Activated T-cell treated with anti-CD3 and anti-CD28 coated beads, Interleukin-2, amount 50 U/mL, for 48 hours (primary cell): ENCODE data around the gene PAM16.

Experiments used
- DNase-seq, 2 experiments: peaks; one replicate each; pipeline ENCODE4 v3.0.0-alpha.2; 2020

The PAM16 gene

GRCh38 chr16:4332623-4333307 is 18.4 kb downstream of the PAM16 start:
- DNase-seq: no peak

GRCh38 chr16:4332083-4332482 is 19.0 kb downstream of the PAM16 start:
- DNase-seq: no peak

GRCh38 chr16:4330277-4330874 is 20.7 kb downstream of the PAM16 start:
- DNase-seq: peak; percentile 83

GRCh38 chr16:4328782-4329775 is 22.0 kb downstream of the PAM16 start:
- DNase-seq: no peak

GRCh38 chr16:4328046-4328781 is 22.9 kb downstream of the PAM16 start:
- DNase-seq: peak; percentile 67 to 73

- DNase-seq: no peak
These were observed 23.6 kb downstream of the PAM16 start for GRCh38 chr16:4327386-4328045.

GRCh38 chr16:4325253-4325758 is 25.8 kb downstream of the PAM16 start:
- DNase-seq: no peak

GRCh38 chr16:4324492-4325252 is 26.4 kb downstream of the PAM16 start:
- no peak for DNase-seq

- no peak for DNase-seq
These were observed 27.2 kb downstream of the PAM16 start for GRCh38 chr16:4323845-4324488.

GRCh38 chr16:4323071-4323844 is 27.9 kb downstream of the PAM16 start:
- no peak for DNase-seq

- DNase-seq: no peak
These were observed 28.7 kb downstream of the PAM16 start for GRCh38 chr16:4322121-4323052.

GRCh38 chr16:4321286-4322120 is 29.6 kb downstream of the PAM16 start:
- no peak for DNase-seq

- DNase-seq: no peak
These were observed 30.5 kb downstream of the PAM16 start for GRCh38 chr16:4320571-4321137.

GRCh38 chr16:4319454-4320421 is 31.4 kb downstream of the PAM16 start:
- DNase-seq: peak; percentile 76 to 81

- no peak for DNase-seq
These were observed 32.2 kb downstream of the PAM16 start for GRCh38 chr16:4318967-4319366.

GRCh38 chr16:4318451-4318910 is 32.6 kb downstream of the PAM16 start:
- DNase-seq: no peak
